TTC549 (cell line): ENCODE results near the gene TSPO.

Experiments used
- FAIRE-seq: peaks from 2 replicates; lab custom pipeline; 2012; peaks lifted over from hg19 to GRCh38; lab: Jason Lieb, UNC

The TSPO gene

GRCh38 chr22:43179146-43179910, 28.0 kb downstream of the TSPO start:
- FAIRE-seq, result no peak

- no peak for FAIRE-seq
Observed at GRCh38 chr22:43179911-43180195, 28.5 kb downstream of the TSPO start.

GRCh38 chr22:43180670-43181069, 29.3 kb downstream of the TSPO start:
- FAIRE-seq, result no peak

- FAIRE-seq, result no peak
Observed at GRCh38 chr22:43181321-43182076, 30.1 kb downstream of the TSPO start.

- FAIRE-seq, result no peak
Observed at GRCh38 chr22:43182118-43182517, 30.8 kb downstream of the TSPO start.

GRCh38 chr22:43182726-43183125, 31.4 kb downstream of the TSPO start:
- FAIRE-seq, result no peak

- FAIRE-seq, result no peak
Observed at GRCh38 chr22:43183496-43184277, 32.3 kb downstream of the TSPO start.

GRCh38 chr22:43185860-43186261, 34.5 kb downstream of the TSPO start:
- FAIRE-seq, result no peak

- FAIRE-seq, result no peak
Observed at GRCh38 chr22:43186272-43187170, 35.2 kb downstream of the TSPO start, which contains the start of gene TTLL12. Gene TTLL12, minus strand, starts transcription at chr22:43187134. Its CDS starts 65 bp downstream, at chr22:43187069.

GRCh38 chr22:43187171-43188099, 36.1 kb downstream of the TSPO start:
- no peak for FAIRE-seq

- FAIRE-seq, result no peak
Observed at GRCh38 chr22:43188829-43189545, 37.6 kb downstream of the TSPO start.

GRCh38 chr22:43191831-43192230, 40.5 kb downstream of the TSPO start:
- FAIRE-seq, result no peak

GRCh38 chr22:43197271-43197941, 46.0 kb downstream of the TSPO start:
- no peak for FAIRE-seq

GRCh38 chr22:43198126-43198525, 46.8 kb downstream of the TSPO start:
- FAIRE-seq, result no peak

GRCh38 chr22:43198936-43199335, 47.6 kb downstream of the TSPO start:
- FAIRE-seq, result no peak

- no peak for FAIRE-seq
Observed at GRCh38 chr22:43199541-43199940, 48.2 kb downstream of the TSPO start.

GRCh38 chr22:43200031-43200430, 48.7 kb downstream of the TSPO start:
- FAIRE-seq, result no peak

GRCh38 chr22:43200555-43200954, 49.2 kb downstream of the TSPO start:
- FAIRE-seq, result no peak

GRCh38 chr22:43201486-43202219, 50.3 kb downstream of the TSPO start:
- no peak for FAIRE-seq
